Breast epithelium (tissue), 4 donors: ENCODE measurements around the gene TRAPPC5. TPM values are rescaled to one million over a fixed set of nuclear protein-coding genes. Genes with fewer than 3 reads are reported as not detected.

ENCODE experiments used
- DNase-seq, 2 donors: peaks; one replicate each; pipeline ENCODE4 v3.0.0-alpha.2; 2019; ENCODE audit warnings: low spot score in 2 of 2
- H3K27ac ChIP-seq, 2 donors: fragments of 200-600 bp; sonication (generic) in 1 of 2; one replicate each; pipeline ENCODE4 v1.5.1; 2016 to 2019; ENCODE audit warnings: mild to moderate bottlenecking in 1 of 2
- H3K27me3 ChIP-seq, 2 donors: fragments of 200-600 bp; sonication (generic) in 1 of 2; one replicate each; pipeline versions ENCODE4 v1.5.1 to v1.6.0; 2017 to 2019; ENCODE audit warnings: control low read depth in 1 of 2, mild to moderate bottlenecking in 1 of 2
- H3K36me3 ChIP-seq: fragments of 200-600 bp; one replicate; pipeline ENCODE4 v1.5.1; 2019
- H3K4me1 ChIP-seq, 2 donors: fragments of 200-600 bp; sonication (generic); one replicate each; pipeline ENCODE4 v1.5.1; 2016 to 2019; ENCODE audit warnings: control low read depth in 1 of 2
- H3K4me3 ChIP-seq, 3 donors: fragments of 200-600 bp; sonication (generic); 1 replicate in 2 of 3; 2 replicates in 1 of 3; pipeline ENCODE4 v1.5.1; 2016 to 2019; ENCODE audit warnings: mild to moderate bottlenecking in 3 of 3, moderate library complexity in 2 of 3
- H3K9me3 ChIP-seq, 2 donors: fragments of 200-600 bp; sonication (generic) in 1 of 2; one replicate each; pipeline ENCODE4 v1.5.1; 2016 to 2019; ENCODE audit warnings: control low read depth in 1 of 2
- CTCF ChIP-seq, 3 donors: fragments of 450-650 bp; IDR thresholded peaks; one replicate each; pipeline ENCODE4 v1.5.1; 2016 to 2017; ENCODE audit warnings: antibody characterized with exemption in 3 of 3, mild to moderate bottlenecking in 3 of 3, moderate library complexity in 3 of 3
- POLR2A ChIP-seq: fragments of 450-650 bp; IDR thresholded peaks from one replicate; pipeline ENCODE4 v1.6.1; 2016; ENCODE audit warnings: antibody characterized with exemption, mild to moderate bottlenecking, moderate library complexity
- POLR2AphosphoS5 ChIP-seq, 3 donors: sonication (generic); formaldehyde crosslinking; IDR thresholded peaks; one replicate each; pipeline ENCODE4 v1.6.1; 2017; ENCODE audit warnings: antibody characterized with exemption in 3 of 3
- intact Hi-C: fragments of 100-400 bp; cut with DNase I; formaldehyde crosslinking; loops from one replicate; pipeline ENCODE4 v1.15.1; 2023; ENCODE audit warnings: low total_unique reads
- total RNA-seq, 3 donors: library from RNA; depleted of rRNA; stranded (reverse); fragments of >200 nt; gene quantifications; one replicate each; pipeline ENCODE4 v1.1.0, GENCODE V29; 2016

The TRAPPC5 gene
- total RNA-seq, 3 donors from 2014 or later: 34.7 to 84.0 (median 62.6) TPM

- no peaks in the 10 kb centered on the region for H3K9me3 ChIP-seq
- H3K4me1 ChIP-seq: no peaks in the 10 kb centered on the region
- no peak for DNase-seq
- H3K27me3 ChIP-seq: peaks cover 5 to 46% of the 10 kb centered on the region in 2 donors
- H3K4me3 ChIP-seq: no peak overlapping the region
- intact Hi-C loops: no loop called here
- TF ChIP-seq POLR2AphosphoS5 (IDR thresholded peaks at IDR 0.05) (no peak), CTCF (IDR thresholded peaks at IDR 0.05) (no peak), POLR2A (no peak)
- no peak overlapping the region for H3K27ac ChIP-seq
- no peaks in the 10 kb centered on the region for H3K36me3 ChIP-seq
Measured at GRCh38 chr19:7733376-7733775, 52.7 kb downstream of the TRAPPC5 start.

- TF ChIP-seq CTCF (IDR thresholded peaks at IDR 0.05) (no peak), POLR2A (no peak), POLR2AphosphoS5 (IDR thresholded peaks at IDR 0.05) (no peak)
- intact Hi-C loops: no loop called here
Measured at GRCh38 chr19:7734220-7735203, 53.9 kb downstream of the TRAPPC5 start.

GRCh38 chr19:7736148-7736547 is 55.5 kb downstream of the TRAPPC5 start:
- intact Hi-C loops: no loop called here
- no peak overlapping the region for H3K27ac ChIP-seq
- no peak overlapping the region for H3K4me3 ChIP-seq
- H3K9me3 ChIP-seq: no peaks in the 10 kb centered on the region
- no peaks in the 10 kb centered on the region for H3K36me3 ChIP-seq
- no peaks in the 10 kb centered on the region for H3K4me1 ChIP-seq
- H3K27me3 ChIP-seq: peaks cover 0 to 18% of the 10 kb centered on the region in 2 donors
- DNase-seq: no peak
- no peak for TF ChIP-seq CTCF (IDR thresholded peaks at IDR 0.05)
- no peak for TF ChIP-seq POLR2A
- TF ChIP-seq POLR2AphosphoS5 (IDR thresholded peaks at IDR 0.05): no peak

More at GRCh38 chr19:7734220-7735203, 53.9 kb downstream of the TRAPPC5 start:
- H3K36me3 ChIP-seq: no peaks in the 10 kb centered on the region
- H3K4me1 ChIP-seq: no peaks in the 10 kb centered on the region
- H3K27ac ChIP-seq: no peak overlapping the region
- DNase-seq: no peak
- H3K4me3 ChIP-seq: no peak overlapping the region
- no peaks in the 10 kb centered on the region for H3K9me3 ChIP-seq
- H3K27me3 ChIP-seq: peaks cover 5 to 34% of the 10 kb centered on the region in 2 donors

GRCh38 chr19:7737215-7737614 is 56.6 kb downstream of the TRAPPC5 start:
- no peak overlapping the region for H3K4me3 ChIP-seq
- no peaks in the 10 kb centered on the region for H3K9me3 ChIP-seq
- no peaks in the 10 kb centered on the region for H3K4me1 ChIP-seq
- TF ChIP-seq POLR2AphosphoS5 (IDR thresholded peaks at IDR 0.05): no peak
- no peak for TF ChIP-seq POLR2A
- no peak for TF ChIP-seq CTCF (IDR thresholded peaks at IDR 0.05)
- DNase-seq: no peak
- no peak overlapping the region for H3K27ac ChIP-seq
- H3K27me3 ChIP-seq: peaks cover 0 to 13% of the 10 kb centered on the region in 2 donors
- intact Hi-C loops: no loop called here
- H3K36me3 ChIP-seq: no peaks in the 10 kb centered on the region

Other genes with a start within 250 kb of the TRAPPC5 start
- gene PEX11G, start 191.8 kb upstream of the TRAPPC5 start, total RNA-seq: 1 to 10 TPM; 5.4 to 9.8 (median 7.2) TPM
- gene ZNF358, start 164.7 kb upstream of the TRAPPC5 start, total RNA-seq: 10 to 100 TPM; 34.0 to 65.3 (median 34.7) TPM
- gene MCOLN1, start 158.2 kb upstream of the TRAPPC5 start, total RNA-seq: 10 to 100 TPM; 11.5 to 35.2 (median 16.4) TPM
- gene PNPLA6, start 145.1 kb upstream of the TRAPPC5 start, total RNA-seq: 10 to 100 TPM; 35.8 to 56.4 (median 45.8) TPM
- 10 to 100 TPM in 1 of 3 donors, 1 to 10 TPM in 1, not detected in 1; 5.6 to 14.2 TPM for gene CAMSAP3, start 85.0 kb upstream of the TRAPPC5 start, total RNA-seq
- gene XAB2, start 51.3 kb upstream of the TRAPPC5 start, total RNA-seq: 10 to 100 TPM; 41.3 to 49.0 (median 41.9) TPM
- gene PET100, start 51.0 kb upstream of the TRAPPC5 start, total RNA-seq: 10 to 100 TPM; 23.7 to 40.4 (median 33.1) TPM
- gene PCP2, start 47.1 kb upstream of the TRAPPC5 start, total RNA-seq: 1 to 10 TPM in 2 of 3 donors, not detected in 1; 4.9 to 6.7 TPM
- 10 to 100 TPM; 15.4 to 55.3 (median 37.0) TPM for gene STXBP2, start 43.7 kb upstream of the TRAPPC5 start, total RNA-seq
- gene RETN, start 11.8 kb upstream of the TRAPPC5 start, total RNA-seq: not detected
- gene MCEMP1, start 3.7 kb upstream of the TRAPPC5 start, total RNA-seq: 1 to 10 TPM in 2 of 3 donors, not detected in 1; 1.0 to 2.4 TPM
- under 1 TPM in 2 of 3 donors, not detected in 1; 0.29 to 0.48 TPM for gene FCER2, start 21.3 kb downstream of the TRAPPC5 start, total RNA-seq
- gene CLEC4G, start 51.3 kb downstream of the TRAPPC5 start, total RNA-seq: 1 to 10 TPM in 2 of 3 donors, not detected in 1; 1.3 to 3.7 TPM
- 1 to 10 TPM; 2.3 to 9.8 (median 2.6) TPM for gene CD209, start 66.7 kb downstream of the TRAPPC5 start, total RNA-seq
- 1 to 10 TPM in 1 of 3 donors, not detected in 2; 1.3 TPM for gene CLEC4M, start 82.4 kb downstream of the TRAPPC5 start, total RNA-seq
- 10 to 100 TPM in 1 of 3 donors, 1 to 10 TPM in 2; 7.5 to 12.5 (median 9.2) TPM for gene EVI5L, start 149.4 kb downstream of the TRAPPC5 start, total RNA-seq
- 1 to 10 TPM in 1 of 3 donors, under 1 TPM in 1, not detected in 1; 0.59 to 2.0 TPM for gene PRR36, start 193.6 kb downstream of the TRAPPC5 start, total RNA-seq
- gene LRRC8E, start 207.7 kb downstream of the TRAPPC5 start, total RNA-seq: 10 to 100 TPM in 1 of 3 donors, 1 to 10 TPM in 2; 1.4 to 15.1 (median 6.6) TPM
- 10 to 100 TPM; 13.3 to 17.1 (median 13.8) TPM for gene MAP2K7, start 223.0 kb downstream of the TRAPPC5 start, total RNA-seq
- gene TGFBR3L, start 234.0 kb downstream of the TRAPPC5 start, total RNA-seq: 1 to 10 TPM in 1 of 3 donors, not detected in 2; 2.3 TPM
- gene SNAPC2, start 239.5 kb downstream of the TRAPPC5 start, total RNA-seq: 10 to 100 TPM; 13.8 to 14.8 (median 13.8) TPM
- 1 to 10 TPM in 2 of 3 donors, under 1 TPM in 1; 0.32 to 9.5 (median 5.6) TPM for gene CTXN1, start 245.3 kb downstream of the TRAPPC5 start, total RNA-seq